Ascending aorta (tissue), 2 donors: Measurements from ENCODE around the gene MEIS2. TPM values are rescaled to one million over a fixed set of nuclear protein-coding genes. Genes with fewer than 3 reads are reported as not detected.
A peak's percentile ranks its signal among the peaks of the same experiment; 100 is the strongest.

Experiments used
- DNase-seq, 2 donors: peaks; one replicate each; pipeline ENCODE4 v3.0.0-alpha.2; 2019; ENCODE audit warnings: low spot score in 2 of 2
- H3K27ac ChIP-seq, 2 donors: fragments of 200-600 bp; sonication (generic); one replicate each; pipeline ENCODE4 v1.5.1; 2016 to 2017; ENCODE audit warnings: mild to moderate bottlenecking in 1 of 2
- H3K27me3 ChIP-seq: fragments of 200-600 bp; sonication (generic); one replicate; pipeline ENCODE4 v1.5.1; 2017
- H3K36me3 ChIP-seq, 2 donors: fragments of 200-600 bp; sonication (generic); one replicate each; pipeline ENCODE4 v1.5.1; 2016
- H3K4me1 ChIP-seq, 2 donors: fragments of 200-600 bp; sonication (generic); one replicate each; pipeline ENCODE4 v1.5.1; 2016 to 2017; ENCODE audit warnings: mild to moderate bottlenecking in 1 of 2
- H3K4me3 ChIP-seq, 2 donors: fragments of 200-600 bp; sonication (generic); one replicate each; pipeline ENCODE4 v1.5.1; 2016 to 2017; ENCODE audit warnings: mild to moderate bottlenecking in 1 of 2
- H3K9me3 ChIP-seq, 2 donors: fragments of 200-600 bp; sonication (generic); one replicate each; pipeline ENCODE4 v1.5.1; 2016
- intact Hi-C: fragments of 100-400 bp; cut with DNase I; formaldehyde crosslinking; loops from one replicate; pipeline ENCODE4 v1.15.1; 2023
- total RNA-seq: library from RNA; depleted of rRNA; stranded (reverse); fragments of >200 nt; gene quantifications from one replicate; pipeline ENCODE4 v1.1.0, GENCODE V29; 2016
- TF ChIP-seq, protein P1 (sequence below), 3 experiments: fragments of 200-600 bp in 2 of 3; fragments of 450-650 bp in 1 of 3; sonication (generic) in 2 of 3; IDR thresholded peaks; one replicate each; pipeline ENCODE4 v1.5.1; 2016 to 2019; ENCODE audit warnings: antibody characterized with exemption in 3 of 3, mild to moderate bottlenecking in 1 of 3, moderate library complexity in 1 of 3

Gene MEIS2
- total RNA-seq, 1 donor from 2014 or later, result 11.5 TPM

DNA sequence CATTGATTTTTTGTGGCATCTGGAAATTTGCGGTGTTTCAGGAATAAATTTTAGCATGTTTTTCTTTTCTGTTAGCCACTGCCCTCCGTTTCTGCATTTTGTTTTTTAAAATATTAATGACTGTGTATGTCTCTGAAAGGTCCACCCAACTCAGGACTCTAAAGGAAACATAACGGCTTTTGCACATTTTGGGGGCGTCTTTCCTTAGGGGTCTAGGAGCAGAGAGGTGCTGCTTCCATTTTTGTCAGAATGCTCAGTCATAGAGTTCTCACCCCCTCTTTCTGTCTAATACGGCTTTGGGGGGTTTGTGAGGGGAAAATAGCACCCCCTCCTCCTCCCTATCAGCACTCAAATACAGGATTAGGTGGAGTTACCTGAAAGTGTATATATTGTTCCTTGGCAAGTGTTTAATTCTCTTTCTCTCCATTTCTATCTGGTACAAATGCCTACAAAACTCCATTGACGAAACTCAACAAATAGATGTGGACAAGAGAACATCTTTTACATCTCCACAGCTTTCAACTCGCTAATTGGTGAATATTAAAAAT, 219.4 kb downstream of the MEIS2 start:
- Histone ChIP-seq H3K4me1 (peaks cover 0 to 8% of the 10 kb centered on the region in 2 donors), H3K36me3 (no peaks in the 10 kb centered on the region), H3K27me3 (no peaks in the 10 kb centered on the region), H3K9me3 (no peaks in the 10 kb centered on the region), H3K27ac (no peak overlapping the region), H3K4me3 (peak overlapping the region in 1 of 2 donors; percentile 41)
- DNase-seq, result no peak
- TF ChIP-seq, protein P1, sequence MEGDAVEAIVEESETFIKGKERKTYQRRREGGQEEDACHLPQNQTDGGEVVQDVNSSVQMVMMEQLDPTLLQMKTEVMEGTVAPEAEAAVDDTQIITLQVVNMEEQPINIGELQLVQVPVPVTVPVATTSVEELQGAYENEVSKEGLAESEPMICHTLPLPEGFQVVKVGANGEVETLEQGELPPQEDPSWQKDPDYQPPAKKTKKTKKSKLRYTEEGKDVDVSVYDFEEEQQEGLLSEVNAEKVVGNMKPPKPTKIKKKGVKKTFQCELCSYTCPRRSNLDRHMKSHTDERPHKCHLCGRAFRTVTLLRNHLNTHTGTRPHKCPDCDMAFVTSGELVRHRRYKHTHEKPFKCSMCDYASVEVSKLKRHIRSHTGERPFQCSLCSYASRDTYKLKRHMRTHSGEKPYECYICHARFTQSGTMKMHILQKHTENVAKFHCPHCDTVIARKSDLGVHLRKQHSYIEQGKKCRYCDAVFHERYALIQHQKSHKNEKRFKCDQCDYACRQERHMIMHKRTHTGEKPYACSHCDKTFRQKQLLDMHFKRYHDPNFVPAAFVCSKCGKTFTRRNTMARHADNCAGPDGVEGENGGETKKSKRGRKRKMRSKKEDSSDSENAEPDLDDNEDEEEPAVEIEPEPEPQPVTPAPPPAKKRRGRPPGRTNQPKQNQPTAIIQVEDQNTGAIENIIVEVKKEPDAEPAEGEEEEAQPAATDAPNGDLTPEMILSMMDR (IDR thresholded peaks at IDR 0.05), result no peak
- intact Hi-C loops, result loop anchor here (5.0 kb wide), 1 partner anchor 379 kb away; no protein-coding TSS in a partner anchor

DNA sequence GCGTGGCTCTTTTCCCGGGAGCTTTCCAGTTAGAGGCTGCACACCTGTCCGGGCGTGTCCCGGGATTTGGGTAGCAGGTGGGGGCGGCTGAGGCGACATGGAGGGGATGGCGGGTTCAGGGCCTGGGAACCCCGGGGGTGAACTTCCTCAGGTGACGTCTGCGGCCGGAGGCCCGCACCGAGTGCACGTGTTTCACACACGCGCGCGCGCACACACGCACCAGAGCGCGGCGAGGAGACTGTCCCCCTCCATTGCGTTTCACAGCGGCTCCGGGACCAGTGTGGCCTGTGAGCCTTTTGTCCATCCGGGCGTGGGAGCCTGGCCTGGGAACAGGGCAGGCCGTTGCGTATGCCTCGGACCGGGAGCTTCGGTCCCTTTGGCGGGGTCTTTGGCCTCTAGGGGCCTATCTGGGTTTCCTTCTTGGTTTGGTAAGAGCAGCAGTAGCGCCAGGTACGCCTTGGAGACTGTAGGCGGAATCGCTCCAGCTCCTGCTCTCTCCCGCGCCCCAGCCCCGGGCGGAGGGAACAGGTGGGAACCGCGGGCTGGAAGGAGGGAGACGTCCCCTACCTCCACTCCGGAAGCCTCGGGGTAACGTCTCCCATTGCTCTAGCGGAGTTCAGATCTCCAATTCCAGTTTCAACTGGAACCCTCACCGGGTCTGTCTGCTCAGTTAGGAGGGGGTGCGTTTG, 220.0 kb downstream of the MEIS2 start:
- no peaks in the 10 kb centered on the region for H3K27me3 ChIP-seq
- H3K4me3 ChIP-seq, result peak overlapping the region in 1 of 2 donors; percentile 41
- TF ChIP-seq, protein P1 (IDR thresholded peaks at IDR 0.05), result no peak
- H3K9me3 ChIP-seq, result no peaks in the 10 kb centered on the region
- H3K36me3 ChIP-seq, result no peaks in the 10 kb centered on the region
- peaks cover 0 to 8% of the 10 kb centered on the region in 2 donors for H3K4me1 ChIP-seq
- no peak overlapping the region for H3K27ac ChIP-seq
- intact Hi-C loops, result loop anchor here (5.0 kb wide), 1 partner anchor 378 kb away; no protein-coding TSS in a partner anchor
- DNase-seq, result no peak

DNA sequence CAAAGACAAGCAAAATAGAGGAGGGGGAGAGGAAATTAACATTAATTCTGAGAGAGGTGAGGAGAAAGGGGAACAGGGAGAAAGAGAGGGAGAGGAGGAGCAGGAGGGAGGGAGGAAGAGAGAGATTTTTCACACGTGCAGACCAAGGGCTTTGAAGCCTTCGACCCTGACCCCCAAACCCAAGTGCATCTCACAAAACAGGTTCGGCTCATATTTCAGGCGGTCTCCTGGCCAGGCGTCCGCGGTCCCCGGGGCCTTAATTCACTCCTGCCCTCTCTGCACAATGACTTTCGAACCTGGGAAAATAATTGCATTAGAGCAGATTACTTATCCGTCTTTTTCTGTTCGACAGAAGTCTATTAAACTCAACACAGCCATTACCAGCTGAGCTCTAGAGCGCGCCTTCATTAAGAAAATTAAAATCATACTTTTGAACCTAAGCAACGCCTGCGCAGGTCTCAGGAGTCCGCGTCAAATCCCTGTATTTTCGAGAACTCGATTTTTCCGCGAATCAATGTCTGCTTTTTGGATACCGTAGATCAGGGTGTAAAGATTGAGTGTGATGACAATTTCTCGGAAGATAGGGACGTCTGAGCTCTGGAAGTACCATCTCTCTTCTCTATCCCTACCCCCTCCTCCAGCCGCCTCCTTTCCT, 220.7 kb downstream of the MEIS2 start:
- H3K36me3 ChIP-seq, result no peaks in the 10 kb centered on the region
- intact Hi-C loops, result loop anchor here (5.0 kb wide), 1 partner anchor 377 kb away; no protein-coding TSS in a partner anchor
- no peak for DNase-seq
- no peak overlapping the region for H3K27ac ChIP-seq
- no peak overlapping the region for H3K4me3 ChIP-seq
- TF ChIP-seq, protein P1 (IDR thresholded peaks at IDR 0.05), result no peak
- peaks cover 0 to 8% of the 10 kb centered on the region in 2 donors for H3K4me1 ChIP-seq
- no peaks in the 10 kb centered on the region for H3K9me3 ChIP-seq
- no peaks in the 10 kb centered on the region for H3K27me3 ChIP-seq

DNA sequence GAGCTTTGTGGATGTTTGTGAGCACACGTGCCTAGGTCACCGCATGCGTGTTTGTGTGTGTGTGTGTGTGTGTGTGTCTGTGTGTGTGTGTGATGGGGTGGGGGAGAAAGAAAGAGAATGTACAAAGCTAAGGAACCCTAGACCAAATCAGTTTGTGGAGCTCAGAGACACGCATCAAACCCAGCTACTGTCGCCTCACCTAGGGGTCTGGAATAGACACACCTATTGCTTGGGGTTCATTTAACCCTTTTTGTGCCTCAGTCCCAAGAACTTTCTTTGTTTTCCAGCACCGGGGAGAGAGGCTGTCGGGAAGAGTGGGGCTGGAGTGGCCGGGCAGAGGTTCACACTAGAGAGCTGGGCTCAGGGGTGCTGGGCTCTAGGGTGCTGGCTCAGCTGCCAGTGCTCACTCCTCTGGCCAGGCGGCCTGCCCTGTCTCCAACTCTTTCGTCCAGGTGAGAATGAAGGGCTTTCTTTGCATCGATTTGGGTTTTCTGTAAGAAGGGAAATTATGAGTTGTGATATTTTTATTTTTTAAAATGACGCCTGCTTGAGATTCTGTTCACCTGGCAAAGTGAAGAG, 221.6 kb downstream of the MEIS2 start:
- Histone ChIP-seq H3K4me1 (peaks cover 0 to 8% of the 10 kb centered on the region in 2 donors), H3K9me3 (no peaks in the 10 kb centered on the region), H3K27ac (no peak overlapping the region), H3K36me3 (no peaks in the 10 kb centered on the region), H3K4me3 (peak overlapping the region in 1 of 2 donors; percentile 48), H3K27me3 (no peaks in the 10 kb centered on the region)
- no peak for DNase-seq
- TF ChIP-seq, protein P1 (IDR thresholded peaks at IDR 0.05), result no peak
- intact Hi-C loops, result no loop called here

DNA sequence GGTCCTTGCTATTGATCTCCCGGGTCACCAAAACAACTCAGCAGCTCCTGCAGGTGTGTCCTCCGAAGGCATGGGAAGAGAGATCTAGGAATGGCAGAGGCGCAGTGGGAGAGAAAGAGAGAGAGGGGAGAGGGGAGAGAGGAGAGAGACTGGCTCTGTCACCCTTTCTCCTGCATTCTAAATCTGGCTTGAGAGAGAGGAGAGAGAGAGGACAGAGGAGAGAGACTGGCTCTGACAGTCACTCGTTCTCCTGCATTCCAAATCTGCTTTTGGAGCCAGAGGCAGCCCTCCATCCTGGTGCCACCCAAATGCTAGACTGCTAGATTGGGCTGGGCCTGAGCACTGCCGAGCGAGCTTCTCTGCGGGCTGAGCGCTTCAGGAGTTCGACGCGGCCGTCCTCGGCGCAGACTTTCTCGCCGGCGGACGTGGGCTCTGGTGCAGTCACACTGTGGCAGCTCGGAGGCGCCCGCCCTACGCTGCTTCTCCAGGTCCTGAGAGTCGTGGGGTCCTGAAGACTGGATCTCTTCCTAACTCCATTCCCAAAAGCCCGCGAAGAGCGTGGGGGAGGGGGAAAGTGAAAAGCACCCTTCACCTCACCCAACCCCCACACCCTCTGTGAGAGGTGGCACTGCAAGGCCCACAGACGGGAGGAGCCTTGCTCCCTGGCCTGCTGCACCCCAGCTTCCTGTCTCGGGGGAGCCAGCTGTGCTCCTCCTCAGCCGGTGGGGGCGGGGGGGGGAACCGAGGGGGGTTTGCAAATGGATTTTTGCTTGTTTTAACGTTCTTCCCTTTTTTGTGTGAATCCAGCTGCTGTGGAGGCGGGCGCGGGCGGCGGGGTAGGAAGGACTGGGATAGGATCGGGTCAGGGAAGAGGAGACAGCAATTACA, 222.3 kb downstream of the MEIS2 start:
- intact Hi-C loops, result no loop called here
- no peak overlapping the region for H3K27ac ChIP-seq
- DNase-seq, result no peak
- TF ChIP-seq, protein P1 (IDR thresholded peaks at IDR 0.05), result no peak
- peaks cover 0 to 3% of the 10 kb centered on the region in 2 donors for H3K4me1 ChIP-seq
- H3K9me3 ChIP-seq, result no peaks in the 10 kb centered on the region
- no peaks in the 10 kb centered on the region for H3K36me3 ChIP-seq
- H3K4me3 ChIP-seq, result peak overlapping the region; percentile 14 to 48
- H3K27me3 ChIP-seq, result no peaks in the 10 kb centered on the region
